Omental fat pad (tissue), 4 donors: ENCODE results near the gene RAF1. TPM values are rescaled to one million over a fixed set of nuclear protein-coding genes. Genes with fewer than 3 reads are reported as not detected.

Source experiments
- ATAC-seq: fragments of 150-250 bp; one replicate; pipeline ENCODE4 v1.9.1; 2016; ENCODE audit warnings: mild to moderate bottlenecking, moderate library complexity; ENCODE audit not compliant: low FRiP score
- DNase-seq: peaks from one replicate; pipeline ENCODE4 v3.0.0-alpha.2; 2019; ENCODE audit warnings: low spot score
- small RNA-seq: library from RNA; depleted of rRNA; stranded (forward); fragments of <200 nt; gene quantifications from one replicate; pipeline ENCODE3, GENCODE V24; 2016
- total RNA-seq, 4 donors: library from RNA; depleted of rRNA; stranded (reverse); fragments of >200 nt; gene quantifications; one replicate each; pipeline ENCODE4 v1.1.0, GENCODE V29; 2016
- TF ChIP-seq, protein P1 (sequence below), 3 donors: fragments of 450-650 bp; IDR thresholded peaks; one replicate each; pipeline ENCODE4 v1.5.1; 2016 to 2017; ENCODE audit warnings: antibody characterized with exemption in 3 of 3, mild to moderate bottlenecking in 3 of 3, moderate library complexity in 2 of 3

RAF1 gene
- total RNA-seq, 4 donors from 2014 or later = 83.4 to 120 (median 106) TPM

DNA sequence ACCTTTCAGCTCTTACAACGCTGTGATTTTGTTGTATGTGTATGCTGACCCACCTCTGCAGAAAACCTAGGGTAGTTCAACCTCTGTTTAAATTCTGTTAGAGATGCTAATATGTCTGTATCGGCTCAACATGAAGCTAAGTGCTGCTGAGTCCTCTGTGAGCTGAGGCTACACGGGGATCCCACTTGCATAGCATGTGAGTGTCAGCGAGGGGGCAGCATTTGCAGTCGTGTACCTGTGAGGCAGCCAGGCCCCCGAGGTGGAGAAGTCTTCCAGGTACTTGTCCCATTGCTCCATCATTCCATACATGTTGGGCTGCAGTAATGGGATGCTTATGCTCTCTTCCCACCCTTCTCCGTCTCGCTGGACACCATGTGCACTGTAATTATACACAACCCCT is 122.3 kb downstream of the RAF1 start:
- ATAC-seq (no peak), DNase-seq (no peak)
- TF ChIP-seq, protein P1, sequence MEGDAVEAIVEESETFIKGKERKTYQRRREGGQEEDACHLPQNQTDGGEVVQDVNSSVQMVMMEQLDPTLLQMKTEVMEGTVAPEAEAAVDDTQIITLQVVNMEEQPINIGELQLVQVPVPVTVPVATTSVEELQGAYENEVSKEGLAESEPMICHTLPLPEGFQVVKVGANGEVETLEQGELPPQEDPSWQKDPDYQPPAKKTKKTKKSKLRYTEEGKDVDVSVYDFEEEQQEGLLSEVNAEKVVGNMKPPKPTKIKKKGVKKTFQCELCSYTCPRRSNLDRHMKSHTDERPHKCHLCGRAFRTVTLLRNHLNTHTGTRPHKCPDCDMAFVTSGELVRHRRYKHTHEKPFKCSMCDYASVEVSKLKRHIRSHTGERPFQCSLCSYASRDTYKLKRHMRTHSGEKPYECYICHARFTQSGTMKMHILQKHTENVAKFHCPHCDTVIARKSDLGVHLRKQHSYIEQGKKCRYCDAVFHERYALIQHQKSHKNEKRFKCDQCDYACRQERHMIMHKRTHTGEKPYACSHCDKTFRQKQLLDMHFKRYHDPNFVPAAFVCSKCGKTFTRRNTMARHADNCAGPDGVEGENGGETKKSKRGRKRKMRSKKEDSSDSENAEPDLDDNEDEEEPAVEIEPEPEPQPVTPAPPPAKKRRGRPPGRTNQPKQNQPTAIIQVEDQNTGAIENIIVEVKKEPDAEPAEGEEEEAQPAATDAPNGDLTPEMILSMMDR (IDR thresholded peaks at IDR 0.05) = no peak

DNA sequence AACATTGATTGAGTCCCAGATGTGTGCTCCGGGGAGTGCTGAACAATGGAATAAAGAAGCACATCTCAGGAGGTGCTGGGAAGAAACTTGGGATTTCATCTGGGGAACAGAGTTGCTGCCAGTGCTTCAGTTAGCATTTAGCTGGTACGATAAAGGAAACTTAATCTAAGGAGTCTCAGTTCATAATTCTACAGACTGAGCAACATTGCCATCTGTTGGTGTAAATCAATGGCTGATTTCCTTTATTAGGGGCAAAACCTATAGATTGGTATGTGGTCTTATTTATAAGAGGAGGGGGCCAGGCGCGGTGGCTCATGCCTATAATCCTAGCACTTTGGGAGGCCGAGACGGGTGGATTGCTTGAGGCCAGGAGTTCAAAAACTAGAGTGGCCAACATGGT is 127.5 kb downstream of the RAF1 start:
- no peak for DNase-seq
- TF ChIP-seq, protein P1 (IDR thresholded peaks at IDR 0.05) = no peak

More for the DNA sequence above, 127.5 kb downstream of the RAF1 start:
- ATAC-seq = no peak

Small RNA genes lying within 50 kb of the gene (small RNA-seq; reads per million reads assigned to genes)
- gene CRIP1P1 (not detected), gene RF00017 (not detected)

Other genes with a start within 250 kb of the RAF1 start
- gene TSEN2, start 179.6 kb downstream of the RAF1 start, total RNA-seq = 10 to 100 TPM; 17.0 to 38.3 (median 21.9) TPM
- not detected for gene MKRN2OS, start 118.6 kb downstream of the RAF1 start, total RNA-seq
- gene MKRN2, start 107.0 kb downstream of the RAF1 start, total RNA-seq = 10 to 100 TPM; 25.0 to 33.1 (median 29.0) TPM
- not detected for gene TMEM40, start 95.1 kb upstream of the RAF1 start, total RNA-seq
- gene CAND2, start 132.6 kb upstream of the RAF1 start, total RNA-seq = 1 to 10 TPM; 2.2 to 6.8 (median 4.9) TPM
- 1,000 to 10,000 TPM in 1 of 4 donors, 100 to 1,000 TPM in 3; 796 to 1,017 (median 855) TPM for gene RPL32, start 177.4 kb upstream of the RAF1 start, total RNA-seq